ENCODE data around the gene CRIP1.

Gene CRIP1

DNA sequence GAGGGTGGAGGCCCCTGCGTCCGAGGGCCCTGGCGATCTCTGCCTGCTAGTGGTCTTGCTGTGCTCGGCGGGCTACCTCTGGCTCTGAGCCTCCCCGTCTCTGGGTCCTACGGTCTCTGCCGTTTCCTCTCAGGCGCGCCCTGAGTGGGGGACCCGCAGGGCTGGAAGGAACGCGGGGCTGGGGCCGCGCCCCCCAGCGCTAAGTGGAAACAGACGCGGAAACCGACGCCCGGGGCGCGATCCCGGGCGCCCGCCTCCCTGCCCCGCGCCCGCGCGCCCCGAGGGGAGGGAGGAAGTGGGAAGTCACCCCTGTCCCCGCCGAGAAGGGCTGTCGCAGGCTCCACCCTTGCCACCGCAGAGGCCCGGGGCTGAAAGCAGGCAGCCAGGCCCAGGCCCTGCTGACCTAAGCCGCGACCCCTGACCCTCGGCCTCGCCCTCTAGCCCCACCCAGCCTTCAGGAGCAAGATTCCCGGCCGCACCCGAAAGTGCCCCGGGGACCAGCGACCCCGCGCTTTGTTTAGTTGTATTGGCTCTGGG, 831 bp downstream of the CRIP1 start:
- TF ChIP-seq, protein P1, sequence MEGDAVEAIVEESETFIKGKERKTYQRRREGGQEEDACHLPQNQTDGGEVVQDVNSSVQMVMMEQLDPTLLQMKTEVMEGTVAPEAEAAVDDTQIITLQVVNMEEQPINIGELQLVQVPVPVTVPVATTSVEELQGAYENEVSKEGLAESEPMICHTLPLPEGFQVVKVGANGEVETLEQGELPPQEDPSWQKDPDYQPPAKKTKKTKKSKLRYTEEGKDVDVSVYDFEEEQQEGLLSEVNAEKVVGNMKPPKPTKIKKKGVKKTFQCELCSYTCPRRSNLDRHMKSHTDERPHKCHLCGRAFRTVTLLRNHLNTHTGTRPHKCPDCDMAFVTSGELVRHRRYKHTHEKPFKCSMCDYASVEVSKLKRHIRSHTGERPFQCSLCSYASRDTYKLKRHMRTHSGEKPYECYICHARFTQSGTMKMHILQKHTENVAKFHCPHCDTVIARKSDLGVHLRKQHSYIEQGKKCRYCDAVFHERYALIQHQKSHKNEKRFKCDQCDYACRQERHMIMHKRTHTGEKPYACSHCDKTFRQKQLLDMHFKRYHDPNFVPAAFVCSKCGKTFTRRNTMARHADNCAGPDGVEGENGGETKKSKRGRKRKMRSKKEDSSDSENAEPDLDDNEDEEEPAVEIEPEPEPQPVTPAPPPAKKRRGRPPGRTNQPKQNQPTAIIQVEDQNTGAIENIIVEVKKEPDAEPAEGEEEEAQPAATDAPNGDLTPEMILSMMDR (IDR thresholded peaks at IDR 0.05; ENCODE audit: low read depth, low read length, missing control alignments), result no peak
- no peak for DNase-seq (ENCODE audit: extremely low read depth, low read depth)
- H3K4me3 ChIP-seq (replicated peaks; ENCODE audit: low read depth, low read length), result peak overlapping the region; percentile 9; the same call in 1 of the 2 replicates

DNA sequence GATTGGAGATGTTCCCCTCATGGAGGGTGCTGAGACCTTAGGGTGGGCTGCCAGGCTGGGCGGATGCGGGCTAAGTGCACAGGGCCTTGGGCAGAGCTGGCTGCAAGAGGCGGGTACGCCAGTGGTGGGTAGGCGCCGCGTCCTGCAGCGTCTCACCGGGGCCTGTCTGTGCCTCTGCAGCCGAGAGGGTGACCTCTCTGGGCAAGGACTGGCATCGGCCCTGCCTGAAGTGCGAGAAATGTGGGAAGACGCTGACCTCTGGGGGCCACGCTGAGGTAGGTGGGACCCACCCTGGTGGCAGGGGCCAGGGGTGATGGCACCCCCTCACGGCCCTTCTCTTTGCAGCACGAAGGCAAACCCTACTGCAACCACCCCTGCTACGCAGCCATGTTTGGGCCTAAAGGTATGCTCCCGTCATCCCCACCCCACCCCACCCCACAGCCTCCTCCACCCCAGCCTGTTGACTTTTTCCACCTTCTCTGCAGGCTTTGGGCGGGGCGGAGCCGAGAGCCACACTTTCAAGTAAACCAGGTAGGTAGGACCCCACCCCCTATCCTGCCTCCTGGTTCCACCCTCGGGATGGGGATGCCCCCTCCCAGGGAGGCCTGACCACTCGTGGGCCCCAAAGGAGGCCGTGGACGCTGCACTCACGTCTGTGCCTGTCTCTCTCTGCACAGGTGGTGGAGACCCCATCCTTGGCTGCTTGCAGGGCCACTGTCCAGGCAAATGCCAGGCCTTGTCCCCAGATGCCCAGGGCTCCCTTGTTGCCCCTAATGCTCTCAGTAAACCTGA, 1.5 kb downstream of the CRIP1 start:
- DNase-seq (ENCODE audit: extremely low read depth, low read depth), result no peak
- no peak overlapping the region for H3K4me3 ChIP-seq (replicated peaks; ENCODE audit: low read depth, low read length)
- TF ChIP-seq, protein P1 (IDR thresholded peaks at IDR 0.05; ENCODE audit: low read depth, low read length, missing control alignments), result no peak

DNA sequence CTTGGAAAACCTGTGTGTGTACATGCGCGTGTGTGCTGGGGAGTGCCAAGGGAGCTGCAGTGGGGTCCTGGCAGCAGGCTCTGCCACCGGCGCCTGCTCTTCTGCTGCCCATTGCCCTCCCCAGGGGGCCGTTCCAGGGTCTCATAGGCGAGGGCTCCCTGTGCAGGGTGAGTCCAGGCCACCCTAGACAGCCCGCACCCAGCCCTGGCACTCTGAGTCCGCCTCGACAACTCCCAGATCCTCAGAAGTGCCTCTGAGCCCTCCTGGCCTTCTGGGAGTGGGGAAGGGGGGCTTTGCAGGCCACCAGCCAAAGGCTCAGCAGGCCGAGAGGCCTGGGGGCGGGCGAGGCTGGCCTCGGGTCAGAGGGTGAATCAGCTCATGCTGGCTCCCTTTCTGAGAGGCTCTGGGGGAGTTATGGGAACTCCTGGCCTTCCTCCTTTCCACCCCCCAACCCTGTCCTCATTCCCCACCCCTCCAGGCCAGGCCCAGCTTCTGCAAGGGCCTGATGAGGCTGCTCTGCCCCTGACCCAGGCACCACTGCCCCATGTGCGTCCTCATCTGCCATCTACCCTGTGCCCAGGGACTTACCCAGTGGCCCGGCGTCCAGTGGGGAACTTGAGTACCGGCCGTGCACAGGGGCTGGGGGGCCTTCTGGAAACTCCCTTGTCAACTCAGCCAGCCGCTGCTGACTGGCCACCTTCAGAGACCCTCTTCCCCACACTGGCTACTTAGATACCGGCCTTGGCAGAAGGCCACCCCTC, 2.3 kb downstream of the CRIP1 start:
- TF ChIP-seq, protein P1 (IDR thresholded peaks at IDR 0.05; ENCODE audit: low read depth, low read length, missing control alignments), result no peak
- no peak for DNase-seq (ENCODE audit: extremely low read depth, low read depth)
- peak overlapping the region; percentile 61 for H3K4me3 ChIP-seq (replicated peaks; ENCODE audit: low read depth, low read length)

DNA sequence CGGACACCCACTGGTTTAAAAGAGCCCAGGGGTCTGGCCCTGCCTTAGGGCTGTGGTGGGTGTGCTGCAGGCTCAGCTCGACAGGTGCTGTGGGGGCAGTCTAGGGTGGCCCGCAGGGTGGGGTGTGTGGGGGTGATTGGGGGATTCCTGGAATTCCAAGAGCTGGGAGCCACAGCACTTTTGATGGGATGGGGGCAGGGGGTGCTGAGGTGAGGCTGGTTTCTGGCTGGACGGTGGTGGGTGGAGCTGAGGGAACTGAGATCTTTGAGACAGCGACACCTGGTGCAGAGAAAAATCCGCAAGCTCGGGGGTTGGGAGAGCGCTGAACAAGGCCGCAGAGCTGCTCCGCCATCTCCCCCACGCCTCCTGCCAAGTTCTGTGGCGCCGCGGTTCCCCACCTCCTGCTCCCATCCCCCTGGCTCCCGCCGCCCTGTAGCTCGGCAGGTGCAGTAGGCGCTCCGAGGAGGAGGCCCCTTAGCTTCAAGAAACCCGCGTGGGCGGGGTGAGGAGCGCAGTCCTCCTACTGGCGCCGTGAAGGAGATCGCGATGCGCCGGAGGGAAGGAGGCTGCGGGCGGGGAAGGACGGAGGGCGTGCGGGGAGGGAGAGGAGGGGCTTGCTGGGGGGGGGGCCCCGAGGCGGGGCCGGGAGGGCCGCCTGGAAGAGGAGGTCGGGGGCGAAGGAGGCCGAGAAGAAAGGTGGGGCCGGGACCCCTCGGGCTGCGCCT, 3.0 kb downstream of the CRIP1 start:
- DNase-seq (ENCODE audit: extremely low read depth, low read depth), result peak; percentile 72
- peak overlapping the region; percentile 61 for H3K4me3 ChIP-seq (replicated peaks; ENCODE audit: low read depth, low read length)
- TF ChIP-seq, protein P1 (IDR thresholded peaks at IDR 0.05; ENCODE audit: low read depth, low read length, missing control alignments), result peak; percentile 60

DNA sequence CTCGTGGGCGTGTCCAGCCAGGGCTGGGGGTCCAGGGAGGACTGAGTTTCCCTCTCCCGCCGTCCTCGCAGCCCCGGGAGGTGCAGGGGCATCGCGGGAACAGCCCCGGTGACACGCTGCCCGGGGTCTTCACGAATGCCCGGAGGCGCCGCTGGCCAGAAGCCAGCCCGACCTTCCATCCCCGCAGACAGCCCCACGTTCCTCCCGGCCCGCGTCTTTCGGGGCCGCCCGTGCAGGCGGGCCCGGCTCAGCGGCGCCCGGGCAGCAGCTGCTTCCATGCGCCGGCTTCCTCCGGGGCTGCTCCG, 3.5 kb downstream of the CRIP1 start:
- no peak for DNase-seq (ENCODE audit: extremely low read depth, low read depth)
- TF ChIP-seq, protein P1 (IDR thresholded peaks at IDR 0.05; ENCODE audit: low read depth, low read length, missing control alignments), result no peak
- H3K4me3 ChIP-seq (replicated peaks; ENCODE audit: low read depth, low read length), result peak overlapping the region; percentile 61

DNA sequence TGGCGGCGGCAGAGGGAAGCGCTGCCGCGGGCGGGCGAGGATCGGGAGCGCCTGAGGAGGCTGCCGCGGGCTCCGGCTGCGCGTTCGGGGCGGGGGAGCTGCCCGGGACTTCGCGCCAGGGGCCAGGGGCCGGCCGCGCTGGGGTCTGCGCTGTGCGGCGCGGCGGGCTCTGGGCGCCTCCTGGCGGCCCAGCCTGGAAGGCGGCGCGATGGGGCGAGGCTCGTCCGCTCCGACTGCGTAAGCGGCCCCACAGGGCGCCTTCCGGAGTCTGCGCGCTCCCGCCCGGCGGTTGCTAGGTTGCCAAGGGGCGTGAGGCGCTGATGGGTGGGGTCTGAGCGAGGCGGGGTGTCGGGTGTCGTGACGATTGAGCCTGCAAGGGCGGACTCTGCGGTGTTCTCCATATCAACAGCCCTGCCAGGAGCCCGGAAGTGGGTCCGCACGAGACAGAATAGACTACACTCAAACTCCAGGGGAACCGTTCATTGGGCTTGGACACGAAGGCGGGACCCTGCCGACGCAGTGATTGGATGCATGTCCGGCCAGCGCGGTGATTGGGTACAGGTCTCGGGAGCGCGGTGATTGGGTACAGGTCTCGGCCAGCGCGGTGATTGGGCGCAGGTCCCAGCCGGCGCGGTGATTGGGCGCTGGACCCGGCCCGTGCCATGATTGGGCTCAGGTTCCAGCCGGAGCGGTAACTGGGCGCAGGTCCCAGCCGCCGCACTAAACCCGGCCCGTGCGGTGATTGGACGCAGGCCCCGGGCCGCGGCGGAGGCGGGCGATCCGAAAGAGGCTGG, 4.1 kb downstream of the CRIP1 start, which contains the start of gene TEDC1:
TEDC1 (plus strand) TSS at position 675 of the 794 bp plus-strand sequence. CDS start 130 bp downstream, outside the sequence.
- peak; percentile 99 for DNase-seq (ENCODE audit: extremely low read depth, low read depth)
- H3K4me3 ChIP-seq (replicated peaks; ENCODE audit: low read depth, low read length), result peak within 1 kb of the TSS; percentile 67
- TF ChIP-seq, protein P1 (IDR thresholded peaks at IDR 0.05; ENCODE audit: low read depth, low read length, missing control alignments), result peak; percentile 65

Measured in HFF-Myc (cell line).